GM15510 (cell line): ENCODE data around the gene CD247.

Experiments
- POLR2A ChIP-seq: IDR thresholded peaks from 3 replicates; pipeline ENCODE4 v1.6.1; 2011; ENCODE audit warnings: borderline replicate concordance; ENCODE audit not compliant: insufficient read length; ENCODE audit errors: extremely low read depth

The CD247 gene

GRCh38 chr1:167471568-167471967 is 46.8 kb downstream of the CD247 start:
- TF ChIP-seq POLR2A: no peak

- TF ChIP-seq POLR2A: no peak
Measured at GRCh38 chr1:167469280-167469965, 48.9 kb downstream of the CD247 start.

- TF ChIP-seq POLR2A: no peak
Measured at GRCh38 chr1:167467752-167468151, 50.6 kb downstream of the CD247 start.

- no peak for TF ChIP-seq POLR2A
Measured at GRCh38 chr1:167467126-167467710, 51.1 kb downstream of the CD247 start.

GRCh38 chr1:167465743-167466142 is 52.6 kb downstream of the CD247 start:
- TF ChIP-seq POLR2A: no peak

- TF ChIP-seq POLR2A: no peak
Measured at GRCh38 chr1:167465018-167465417, 53.3 kb downstream of the CD247 start.

- no peak for TF ChIP-seq POLR2A
Measured at GRCh38 chr1:167463875-167464575, 54.3 kb downstream of the CD247 start.

- no peak for TF ChIP-seq POLR2A
Measured at GRCh38 chr1:167463080-167463479, 55.2 kb downstream of the CD247 start.

- TF ChIP-seq POLR2A: no peak
Measured at GRCh38 chr1:167462341-167462740, 56.0 kb downstream of the CD247 start.

GRCh38 chr1:167460836-167461235 is 57.5 kb downstream of the CD247 start:
- TF ChIP-seq POLR2A: no peak

- TF ChIP-seq POLR2A: no peak
Measured at GRCh38 chr1:167457936-167458584, 60.3 kb downstream of the CD247 start.

- no peak for TF ChIP-seq POLR2A
Measured at GRCh38 chr1:167456926-167457325, 61.4 kb downstream of the CD247 start.

GRCh38 chr1:167456524-167456923 is 61.8 kb downstream of the CD247 start:
- no peak for TF ChIP-seq POLR2A

GRCh38 chr1:167455786-167456446 is 62.4 kb downstream of the CD247 start:
- peak; percentile 21 for TF ChIP-seq POLR2A
